ENCODE results near the gene FAM168A.
"Not testable (repeated sequence)": the region's sequence is repeated elsewhere in the genome, so short reads cannot be mapped to it uniquely, and the experiment has no call there.

Gene FAM168A

GRCh38 chr11:73592640-73593039 is 5.3 kb downstream of the FAM168A start:
- no peak for DNase-seq

DNA sequence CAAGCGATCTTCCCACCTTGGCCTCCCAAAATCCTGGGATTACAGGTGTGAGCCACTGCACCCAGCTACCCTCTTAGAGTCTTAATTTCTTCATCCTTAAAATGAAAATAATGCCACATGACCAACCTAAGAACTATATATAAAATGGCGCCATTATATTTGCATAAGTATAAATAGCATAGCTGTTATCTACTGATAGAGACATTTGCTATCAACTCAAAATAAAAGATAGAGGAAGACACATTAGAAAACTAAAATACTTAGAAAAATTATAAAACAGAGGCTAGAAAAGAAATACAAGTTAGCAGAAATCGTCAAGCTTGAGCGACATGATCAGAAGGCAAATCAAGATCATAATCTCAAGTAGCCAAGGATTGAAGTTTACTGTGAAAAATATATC is 6.2 kb downstream of the FAM168A start:
- no peak for DNase-seq

GRCh38 chr11:73590991-73591390 is 6.9 kb downstream of the FAM168A start:
- no peak for DNase-seq

GRCh38 chr11:73586791-73587190 is 11.1 kb downstream of the FAM168A start:
- DNase-seq, result no peak

- DNase-seq, result no peak
Observed at GRCh38 chr11:73585834-73586575, 11.9 kb downstream of the FAM168A start.

DNA sequence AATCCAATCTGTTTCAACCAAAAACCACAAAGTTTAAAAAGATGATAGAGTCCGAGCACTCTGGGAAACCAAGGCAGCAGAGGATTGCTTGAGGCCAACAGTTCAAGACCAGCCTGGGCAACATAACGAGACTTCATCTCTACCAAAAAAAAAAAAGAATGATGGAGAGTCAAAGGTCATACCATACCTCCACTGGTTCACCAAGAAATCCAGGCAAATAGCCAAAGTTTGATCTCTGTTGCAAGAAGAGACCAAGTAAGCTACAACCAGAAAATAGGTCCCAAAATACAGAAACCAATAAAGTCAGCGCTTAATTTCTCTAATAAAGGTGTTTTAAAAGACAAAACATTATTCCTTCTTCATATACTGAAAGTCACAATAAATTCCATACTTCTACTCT is 13.1 kb downstream of the FAM168A start:
- DNase-seq, result no peak

- DNase-seq, result no peak
Observed at GRCh38 chr11:73582653-73583052, 15.3 kb downstream of the FAM168A start.

GRCh38 chr11:73580749-73581148 is 17.2 kb downstream of the FAM168A start:
- not testable (repeated sequence) for DNase-seq

- no peak for DNase-seq
Observed at GRCh38 chr11:73579641-73580434, 18.1 kb downstream of the FAM168A start.

- no peak for DNase-seq
Observed at GRCh38 chr11:73578592-73579185, 19.2 kb downstream of the FAM168A start.

DNA sequence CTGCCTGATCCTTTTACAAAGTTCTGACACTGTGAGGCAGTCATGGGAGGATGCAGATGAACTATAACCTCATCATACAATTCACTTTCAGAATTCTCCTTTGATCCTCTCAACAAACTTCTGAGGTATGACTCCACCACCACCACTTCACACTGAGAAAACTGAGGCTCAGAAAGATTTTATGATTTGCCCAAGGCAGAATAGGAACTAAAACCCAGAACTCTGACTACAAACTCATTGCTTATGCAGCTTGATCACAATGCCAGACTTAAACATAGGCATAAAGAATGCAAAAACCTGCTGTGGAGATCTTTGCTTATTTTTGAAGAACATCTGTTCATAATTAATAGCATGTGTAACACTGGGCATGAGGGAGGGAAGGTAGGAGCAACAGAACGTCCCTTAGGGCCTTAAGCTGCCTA is 20.4 kb downstream of the FAM168A start:
- no peak for DNase-seq

- DNase-seq, result no peak
Observed at GRCh38 chr11:73576185-73576614, 21.7 kb downstream of the FAM168A start.

DNA sequence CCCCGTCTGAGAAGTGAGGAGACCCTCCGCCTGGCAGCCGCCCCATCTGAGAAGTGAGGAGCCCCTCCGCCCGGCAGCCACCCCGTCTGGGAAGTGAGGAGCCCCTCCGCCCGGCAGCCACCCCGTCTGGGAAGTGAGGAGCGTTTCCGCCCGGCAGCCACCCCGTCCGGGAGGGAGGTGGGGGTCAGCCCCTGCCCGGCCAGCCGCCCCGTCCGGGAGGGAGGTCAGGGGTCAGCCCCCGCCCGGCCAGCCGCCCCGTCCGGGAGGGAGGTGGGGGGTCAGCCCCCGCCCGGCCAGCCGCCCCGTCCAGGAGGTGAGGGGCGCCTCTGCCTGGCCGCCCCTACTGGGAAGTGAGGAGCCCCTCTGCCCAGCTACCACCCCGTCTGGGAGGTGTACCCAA is 25.9 kb downstream of the FAM168A start:
- not testable (repeated sequence) for DNase-seq

GRCh38 chr11:73570415-73571114 is 27.3 kb downstream of the FAM168A start:
- DNase-seq, result no peak

GRCh38 chr11:73566977-73567755 is 30.7 kb downstream of the FAM168A start:
- no peak for DNase-seq

GRCh38 chr11:73566422-73566821 is 31.5 kb downstream of the FAM168A start:
- DNase-seq, result no peak

GRCh38 chr11:73565804-73566203 is 32.1 kb downstream of the FAM168A start:
- DNase-seq, result no peak

DNA sequence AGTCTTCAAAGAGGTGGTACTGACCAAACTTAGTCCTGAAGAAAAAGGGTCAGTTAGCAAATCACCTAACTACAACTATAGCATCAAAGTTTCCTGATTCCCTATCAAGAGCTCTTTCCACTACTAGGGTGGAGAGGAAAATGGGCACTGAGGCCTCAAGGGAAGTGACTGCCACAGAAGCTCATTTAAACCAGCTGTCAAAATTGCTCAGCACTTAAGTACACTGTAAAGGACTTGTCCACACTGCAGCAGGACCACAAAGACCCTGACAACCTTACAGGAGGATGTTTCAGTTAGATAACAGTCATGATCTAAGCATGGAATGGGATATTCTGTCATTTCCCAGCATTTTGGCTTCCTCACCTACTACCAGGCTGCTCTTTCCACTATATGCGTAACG is 33.0 kb downstream of the FAM168A start:
- no peak for DNase-seq

DNA sequence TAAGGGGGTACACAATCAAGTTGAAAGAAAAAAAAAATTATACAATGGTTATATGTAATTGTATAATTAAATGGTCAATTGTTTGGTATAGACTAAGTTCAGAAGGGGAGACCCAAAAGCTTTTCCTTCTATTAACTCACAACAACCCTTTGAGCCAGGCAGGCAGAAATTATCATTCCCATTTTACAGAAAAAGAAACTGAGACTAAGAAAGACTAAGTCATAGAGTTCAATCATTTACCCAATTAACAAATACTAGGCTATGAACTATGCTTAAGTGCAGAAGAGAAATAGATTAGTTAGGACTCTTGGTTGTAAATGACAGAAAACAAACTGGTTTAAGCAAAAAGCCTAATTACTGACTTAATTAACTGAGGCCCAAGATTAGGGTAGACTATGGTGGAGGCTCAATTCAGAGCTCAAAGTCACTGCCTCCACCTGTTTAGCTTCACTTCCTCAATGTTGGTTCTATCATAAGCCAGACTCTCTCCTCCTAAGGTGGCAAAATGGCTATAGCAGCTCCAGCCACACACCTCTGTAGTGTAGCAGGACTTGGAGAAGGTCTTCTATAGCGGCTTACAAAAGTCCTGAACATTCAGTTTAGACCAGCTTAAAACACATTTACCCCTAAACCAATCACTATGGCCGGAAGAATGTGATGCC is 34.2 kb downstream of the FAM168A start:
- DNase-seq, result no peak

DNA sequence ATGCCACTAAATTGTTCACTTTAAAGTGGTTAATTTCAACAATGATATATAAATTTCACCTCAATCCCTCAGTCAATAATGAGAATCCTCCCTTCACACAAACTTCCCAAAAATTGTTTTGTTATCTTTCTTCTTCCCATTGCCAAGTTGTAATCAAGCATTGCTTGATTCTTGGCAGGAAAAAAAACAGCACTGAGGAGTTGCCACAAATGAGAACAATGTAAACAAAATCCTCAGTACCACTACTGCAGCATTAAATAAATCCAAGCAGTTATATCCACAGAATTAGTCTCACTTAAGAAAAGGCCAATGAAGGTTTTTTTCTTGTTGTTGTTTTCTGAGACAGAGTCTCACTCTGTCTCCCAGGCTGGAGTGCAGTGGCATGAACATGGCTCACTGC is 38.2 kb downstream of the FAM168A start:
- DNase-seq, result no peak

- DNase-seq, result no peak
Observed at GRCh38 chr11:73556966-73557365, 40.9 kb downstream of the FAM168A start.

GRCh38 chr11:73555615-73556014 is 42.3 kb downstream of the FAM168A start:
- no peak for DNase-seq
